ENCODE measurements around the gene COL16A1.

Gene COL16A1

DNA sequence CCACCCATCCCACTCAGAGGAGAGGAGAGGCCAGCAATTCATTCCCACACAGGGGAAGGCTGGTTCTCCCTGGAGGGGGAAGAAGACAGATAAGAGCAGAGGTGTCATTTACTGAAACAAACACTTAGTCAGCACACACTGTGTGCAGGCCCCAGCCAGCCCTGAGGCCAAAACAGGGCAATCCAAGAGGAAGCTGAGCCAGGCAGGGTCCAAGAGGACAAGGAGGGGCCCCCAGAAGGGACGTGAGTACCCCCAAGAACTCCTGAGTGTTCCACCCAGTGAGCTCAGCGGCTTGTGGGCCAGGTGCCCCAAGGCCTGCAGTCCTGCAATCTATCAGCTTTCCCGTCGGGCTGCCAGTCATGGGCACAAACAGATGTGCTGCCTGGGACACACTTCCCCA lies 44.5 kb upstream of the COL16A1 start:
- TF ChIP-seq, protein P1, sequence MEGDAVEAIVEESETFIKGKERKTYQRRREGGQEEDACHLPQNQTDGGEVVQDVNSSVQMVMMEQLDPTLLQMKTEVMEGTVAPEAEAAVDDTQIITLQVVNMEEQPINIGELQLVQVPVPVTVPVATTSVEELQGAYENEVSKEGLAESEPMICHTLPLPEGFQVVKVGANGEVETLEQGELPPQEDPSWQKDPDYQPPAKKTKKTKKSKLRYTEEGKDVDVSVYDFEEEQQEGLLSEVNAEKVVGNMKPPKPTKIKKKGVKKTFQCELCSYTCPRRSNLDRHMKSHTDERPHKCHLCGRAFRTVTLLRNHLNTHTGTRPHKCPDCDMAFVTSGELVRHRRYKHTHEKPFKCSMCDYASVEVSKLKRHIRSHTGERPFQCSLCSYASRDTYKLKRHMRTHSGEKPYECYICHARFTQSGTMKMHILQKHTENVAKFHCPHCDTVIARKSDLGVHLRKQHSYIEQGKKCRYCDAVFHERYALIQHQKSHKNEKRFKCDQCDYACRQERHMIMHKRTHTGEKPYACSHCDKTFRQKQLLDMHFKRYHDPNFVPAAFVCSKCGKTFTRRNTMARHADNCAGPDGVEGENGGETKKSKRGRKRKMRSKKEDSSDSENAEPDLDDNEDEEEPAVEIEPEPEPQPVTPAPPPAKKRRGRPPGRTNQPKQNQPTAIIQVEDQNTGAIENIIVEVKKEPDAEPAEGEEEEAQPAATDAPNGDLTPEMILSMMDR (IDR thresholded peaks at IDR 0.05; ENCODE audit: low read depth, low read length, missing control alignments), result no peak
- H3K4me3 ChIP-seq (ENCODE audit: low read depth, low read length), result no peak overlapping the region
- DNase-seq (ENCODE audit: low read depth), result no peak

GRCh38 chr1:31747304-31747703 lies 43.5 kb upstream of the COL16A1 start:
- no peak for DNase-seq (ENCODE audit: low read depth)
- TF ChIP-seq, protein P1 (IDR thresholded peaks at IDR 0.05; ENCODE audit: low read depth, low read length, missing control alignments), result no peak
- no peak overlapping the region for H3K4me3 ChIP-seq (ENCODE audit: low read depth, low read length)

DNA sequence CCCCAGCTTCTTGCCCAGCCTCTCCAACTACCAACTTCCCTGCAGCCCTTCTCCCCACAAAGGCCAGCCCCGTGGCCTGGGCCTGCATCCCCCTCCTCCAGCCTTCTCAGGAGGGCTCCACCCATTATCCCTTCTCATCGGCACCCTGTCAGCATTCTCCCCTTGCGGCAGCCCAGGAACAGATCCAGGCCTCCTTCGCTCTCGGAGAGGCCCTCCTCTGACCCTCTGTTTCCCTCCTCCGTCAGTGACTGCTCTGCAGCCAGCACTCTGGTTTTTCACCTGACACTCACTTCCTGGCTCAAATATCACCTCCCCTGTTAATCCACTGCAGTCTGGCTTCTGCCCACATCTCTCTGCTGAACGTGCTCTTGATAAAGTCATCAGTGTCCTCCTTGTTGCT lies 42.9 kb upstream of the COL16A1 start:
- H3K4me3 ChIP-seq (ENCODE audit: low read depth, low read length), result no peak overlapping the region
- no peak for DNase-seq (ENCODE audit: low read depth)
- TF ChIP-seq, protein P1 (IDR thresholded peaks at IDR 0.05; ENCODE audit: low read depth, low read length, missing control alignments), result no peak

- H3K4me3 ChIP-seq (ENCODE audit: low read depth, low read length), result no peak overlapping the region
- TF ChIP-seq, protein P1 (IDR thresholded peaks at IDR 0.05; ENCODE audit: low read depth, low read length, missing control alignments), result no peak
- DNase-seq (ENCODE audit: low read depth), result no peak
Observed at GRCh38 chr1:31745946-31746670, 42.3 kb upstream of the COL16A1 start.

DNA sequence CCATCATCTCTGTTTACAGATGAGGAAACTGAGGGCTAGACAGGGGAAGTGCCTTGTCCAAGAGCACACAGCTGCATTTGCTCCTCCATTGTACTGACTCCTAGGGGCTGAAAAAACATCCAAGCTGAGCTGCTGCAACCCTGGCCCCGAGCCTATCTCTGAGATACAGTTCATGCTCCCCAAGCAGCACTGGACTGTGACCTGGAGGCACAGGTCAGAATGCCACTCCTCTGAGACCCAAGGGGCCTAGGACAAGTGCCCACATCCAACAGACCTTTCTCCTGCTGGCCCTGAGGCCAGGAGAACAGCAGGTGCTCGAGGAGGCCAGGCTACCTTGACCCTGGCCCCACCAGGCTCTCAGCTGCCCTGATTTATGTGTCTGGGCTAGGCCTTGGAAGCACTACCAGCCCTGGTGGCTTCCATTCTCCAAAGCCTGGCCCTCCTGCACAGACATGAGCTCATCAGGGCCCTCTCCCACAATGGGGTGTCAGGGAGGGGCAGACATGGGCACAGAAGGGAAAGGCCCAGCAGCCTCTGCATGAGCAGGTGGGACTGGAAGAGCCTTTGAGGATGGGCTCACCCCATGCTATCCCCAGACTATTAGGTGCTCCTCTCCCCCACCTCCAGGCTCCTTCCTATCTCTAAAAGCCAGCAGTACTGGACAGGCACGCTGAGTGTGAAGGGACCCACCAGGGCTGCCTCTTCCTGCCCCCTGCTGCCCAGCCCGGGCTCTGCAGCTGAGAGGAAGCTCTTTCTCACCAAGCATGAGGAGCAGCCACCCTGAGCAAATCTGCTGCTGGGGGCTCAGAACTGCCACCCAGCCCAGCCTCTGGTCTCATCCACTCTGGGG lies 41.5 kb upstream of the COL16A1 start:
- DNase-seq (ENCODE audit: low read depth), result no peak
- TF ChIP-seq, protein P1 (IDR thresholded peaks at IDR 0.05; ENCODE audit: low read depth, low read length, missing control alignments), result peak; percentile 82
- H3K4me3 ChIP-seq (ENCODE audit: low read depth, low read length), result no peak overlapping the region

DNA sequence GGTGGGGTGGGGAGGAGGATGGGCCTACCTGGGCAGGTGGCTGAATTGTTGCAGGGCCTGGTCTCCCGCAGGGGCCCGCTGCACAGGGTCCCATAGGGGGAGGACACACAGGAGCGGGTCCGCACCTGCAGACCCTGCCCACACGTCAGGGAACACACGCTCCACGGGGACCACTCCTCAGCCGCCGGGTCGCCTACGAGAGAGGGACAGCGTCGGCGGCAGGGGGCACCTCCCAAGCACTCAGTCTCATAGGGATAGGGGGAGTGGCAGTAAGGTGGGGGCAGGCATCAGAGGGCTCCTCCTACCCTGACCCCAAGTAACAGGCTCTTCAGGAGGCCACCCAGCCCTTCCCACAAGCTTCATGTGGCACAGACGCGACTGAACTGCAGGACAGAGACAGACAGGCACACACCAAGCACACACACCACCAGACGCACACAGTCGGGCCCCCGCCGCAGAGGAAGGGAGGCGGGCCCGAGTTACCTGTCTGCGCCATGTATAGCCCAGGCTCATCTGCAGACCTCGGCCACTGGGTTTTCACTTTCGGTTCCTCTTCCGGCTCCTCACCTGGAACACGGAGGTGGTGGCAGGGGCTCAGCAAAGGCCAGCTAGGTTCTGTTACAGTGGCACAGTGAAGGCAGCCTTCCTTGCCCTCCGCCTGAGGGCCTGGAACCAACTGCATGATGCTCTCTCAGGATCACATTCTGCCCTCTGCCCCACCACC lies 40.5 kb upstream of the COL16A1 start:
- H3K4me3 ChIP-seq (ENCODE audit: low read depth, low read length), result no peak overlapping the region
- TF ChIP-seq, protein P1 (IDR thresholded peaks at IDR 0.05; ENCODE audit: low read depth, low read length, missing control alignments), result no peak
- DNase-seq (ENCODE audit: low read depth), result peak; percentile 61
